ELF-1 (cell line): ENCODE measurements around the gene FANCL.
"Not testable (repeated sequence)": the region's sequence is repeated elsewhere in the genome, so short reads cannot be mapped to it uniquely, and the experiment has no call there.

Experiments used
- DNase-seq: peaks from one replicate; pipeline ENCODE4 v3.0.0-alpha.2; 2016; ENCODE audit warnings: low read depth, low spot score

FANCL gene

GRCh38 chr2:58206785-58207184 lies 34.3 kb downstream of the FANCL start:
- DNase-seq: no peak

- DNase-seq: no peak
Observed at GRCh38 chr2:58204195-58204959, 36.7 kb downstream of the FANCL start.

GRCh38 chr2:58203018-58203417 lies 38.1 kb downstream of the FANCL start:
- no peak for DNase-seq

- DNase-seq: no peak
Observed at GRCh38 chr2:58202404-58202803, 38.7 kb downstream of the FANCL start.

GRCh38 chr2:58197894-58198293 lies 43.2 kb downstream of the FANCL start:
- no peak for DNase-seq

GRCh38 chr2:58195662-58196061 lies 45.5 kb downstream of the FANCL start:
- DNase-seq: no peak

GRCh38 chr2:58194458-58194857 lies 46.7 kb downstream of the FANCL start:
- no peak for DNase-seq

- not testable (repeated sequence) for DNase-seq
Observed at GRCh38 chr2:58187022-58187421, 54.1 kb downstream of the FANCL start.

- peak; percentile 48 for DNase-seq
Observed at GRCh38 chr2:58186501-58186900, 54.6 kb downstream of the FANCL start.

GRCh38 chr2:58182527-58182926 lies 58.6 kb downstream of the FANCL start:
- DNase-seq: no peak

- DNase-seq: no peak
Observed at GRCh38 chr2:58180635-58181034, 60.5 kb downstream of the FANCL start.

- DNase-seq: not testable (repeated sequence)
Observed at GRCh38 chr2:58180175-58180574, 61.0 kb downstream of the FANCL start.

- DNase-seq: not testable (repeated sequence)
Observed at GRCh38 chr2:58177187-58177586, 63.9 kb downstream of the FANCL start.

GRCh38 chr2:58171831-58172230 lies 69.3 kb downstream of the FANCL start:
- DNase-seq: peak; percentile 71

- DNase-seq: not testable (repeated sequence)
Observed at GRCh38 chr2:58170334-58170933, 70.7 kb downstream of the FANCL start.

- not testable (repeated sequence) for DNase-seq
Observed at GRCh38 chr2:58169845-58170244, 71.3 kb downstream of the FANCL start.

- DNase-seq: not testable (repeated sequence)
Observed at GRCh38 chr2:58168130-58168529, 73.0 kb downstream of the FANCL start.

GRCh38 chr2:58163913-58164312 lies 77.2 kb downstream of the FANCL start:
- no peak for DNase-seq

GRCh38 chr2:58158481-58158880 lies 82.6 kb downstream of the FANCL start:
- no peak for DNase-seq

- DNase-seq: no peak
Observed at GRCh38 chr2:58157754-58158153, 83.4 kb downstream of the FANCL start.

- no peak for DNase-seq
Observed at GRCh38 chr2:58156780-58157179, 84.3 kb downstream of the FANCL start.

- DNase-seq: no peak
Observed at GRCh38 chr2:58155160-58155778, 85.9 kb downstream of the FANCL start.

GRCh38 chr2:58146707-58147106 lies 94.4 kb downstream of the FANCL start:
- DNase-seq: no peak
